AG09309 (cell line): ENCODE results near the gene TRUB2.

Experiments used
- DNase-seq: peaks from one replicate; pipeline ENCODE4 v3.0.0-alpha.2; 2010; ENCODE audit warnings: low read depth
- H3K4me3 ChIP-seq: 2 replicates; pipeline ENCODE4 v1.5.1; 2011; ENCODE audit warnings: mild to moderate bottlenecking, low read depth, low read length, moderate library complexity; ENCODE audit not compliant: control insufficient read depth
- CTCF ChIP-seq: IDR thresholded peaks from 2 replicates; pipeline ENCODE4 v1.5.1; 2011; ENCODE audit warnings: mild to moderate bottlenecking, low read depth, low read length, inconsistent platforms; ENCODE audit not compliant: insufficient read depth, control insufficient read depth; ENCODE audit errors: missing control alignments

Gene TRUB2

GRCh38 chr9:128321343-128321742, 904 bp downstream of the TRUB2 start:
- no peak for DNase-seq
- TF ChIP-seq CTCF: no peak
- peak overlapping the region; percentile 92 for H3K4me3 ChIP-seq

GRCh38 chr9:128317629-128318028, 4.6 kb downstream of the TRUB2 start:
- H3K4me3 ChIP-seq: no peak overlapping the region
- DNase-seq: no peak
- no peak for TF ChIP-seq CTCF

GRCh38 chr9:128316421-128316820, 5.8 kb downstream of the TRUB2 start:
- DNase-seq: no peak
- no peak for TF ChIP-seq CTCF
- no peak overlapping the region for H3K4me3 ChIP-seq

- DNase-seq: no peak
- TF ChIP-seq CTCF: no peak
- H3K4me3 ChIP-seq: no peak overlapping the region
These were observed 7.5 kb downstream of the TRUB2 start for GRCh38 chr9:128314697-128315096.

GRCh38 chr9:128310461-128310860, 11.8 kb downstream of the TRUB2 start:
- no peak for TF ChIP-seq CTCF
- H3K4me3 ChIP-seq: no peak overlapping the region
- DNase-seq: no peak

- TF ChIP-seq CTCF: no peak
- no peak overlapping the region for H3K4me3 ChIP-seq
- DNase-seq: no peak
These were observed 12.7 kb downstream of the TRUB2 start for GRCh38 chr9:128309551-128309950.

GRCh38 chr9:128304971-128305288, 17.3 kb downstream of the TRUB2 start:
- no peak for TF ChIP-seq CTCF
- DNase-seq: no peak
- H3K4me3 ChIP-seq: no peak overlapping the region
